Epithelial cell of prostate (primary cell): ENCODE measurements around the gene PLA2G4B.

Experiments used
- DNase-seq: peaks from one replicate; pipeline ENCODE4 v3.0.0-alpha.2; 2011; ENCODE audit warnings: low read depth, low spot score
- H3K27ac ChIP-seq: fragments of 450-650 bp; 2 replicates; pipeline ENCODE4 v1.5.1; 2017; ENCODE audit warnings: mild to moderate bottlenecking

Gene PLA2G4B

GRCh38 chr15:41838400-41838897 lies at the start of gene PLA2G4B:
Gene PLA2G4B (plus strand): TSS chr15:41838847. CDS start chr15:41838914, 67 bp downstream.
- peak; percentile 68 for DNase-seq
- H3K27ac ChIP-seq = peak within 1 kb of the TSS; percentile 79

- DNase-seq = no peak
- peak overlapping the region; percentile 80 for H3K27ac ChIP-seq
These were observed 49.4 kb upstream of the PLA2G4B start for GRCh38 chr15:41789236-41789635.

- DNase-seq = no peak
- H3K27ac ChIP-seq = peak overlapping the region; percentile 80
These were observed 49.0 kb upstream of the PLA2G4B start for GRCh38 chr15:41789662-41790061.

GRCh38 chr15:41790169-41790568 lies 48.5 kb upstream of the PLA2G4B start:
- DNase-seq = no peak
- H3K27ac ChIP-seq = peak overlapping the region; percentile 80

GRCh38 chr15:41790756-41791546 lies 47.7 kb upstream of the PLA2G4B start:
- DNase-seq = no peak
- H3K27ac ChIP-seq = peak overlapping the region; percentile 80

- peak overlapping the region; percentile 80 for H3K27ac ChIP-seq
- no peak for DNase-seq
These were observed 47.1 kb upstream of the PLA2G4B start for GRCh38 chr15:41791547-41791937.

- peak overlapping the region; percentile 80 for H3K27ac ChIP-seq
- DNase-seq = no peak
These were observed 46.5 kb upstream of the PLA2G4B start for GRCh38 chr15:41792000-41792637.

- peak overlapping the region; percentile 80 for H3K27ac ChIP-seq
- no peak for DNase-seq
These were observed 44.6 kb upstream of the PLA2G4B start for GRCh38 chr15:41794081-41794480.

GRCh38 chr15:41795996-41796856 lies 42.4 kb upstream of the PLA2G4B start:
- peak overlapping the region; percentile 80 for H3K27ac ChIP-seq
- no peak for DNase-seq

- peak overlapping the region; percentile 80 for H3K27ac ChIP-seq
These were observed 41.3 kb upstream of the PLA2G4B start for GRCh38 chr15:41797201-41797944.

GRCh38 chr15:41798607-41799487 lies 39.8 kb upstream of the PLA2G4B start:
- DNase-seq = no peak
- peak overlapping the region; percentile 94 for H3K27ac ChIP-seq

More at GRCh38 chr15:41797201-41797944, 41.3 kb upstream of the PLA2G4B start:
- no peak for DNase-seq

- no peak for DNase-seq
- H3K27ac ChIP-seq = peak overlapping the region; percentile 94
These were observed 39.2 kb upstream of the PLA2G4B start for GRCh38 chr15:41799488-41799805.

GRCh38 chr15:41801185-41801584 lies 37.5 kb upstream of the PLA2G4B start:
- peak overlapping the region; percentile 94 for H3K27ac ChIP-seq
- no peak for DNase-seq

- peak overlapping the region; percentile 94 for H3K27ac ChIP-seq
- DNase-seq = no peak
These were observed 36.7 kb upstream of the PLA2G4B start for GRCh38 chr15:41801850-41802455.

GRCh38 chr15:41804361-41804760 lies 34.3 kb upstream of the PLA2G4B start:
- peak; percentile 89 for DNase-seq
- peak overlapping the region; percentile 94 for H3K27ac ChIP-seq

GRCh38 chr15:41804916-41805666 lies 33.6 kb upstream of the PLA2G4B start:
- DNase-seq = no peak
- peak overlapping the region; percentile 94 for H3K27ac ChIP-seq

- peak overlapping the region; percentile 94 for H3K27ac ChIP-seq
- DNase-seq = no peak
These were observed 32.9 kb upstream of the PLA2G4B start for GRCh38 chr15:41805711-41806110.
